Femur (tissue), 1 donor: ENCODE measurements around the gene PHACTR3.

Source experiments
- DNase-seq: peaks from one replicate; pipeline ENCODE4 v3.0.0-alpha.2; 2017

Gene PHACTR3

GRCh38 chr20:59820204-59821041 lies 216.1 kb downstream of the PHACTR3 start:
- peak; percentile 63 for DNase-seq

GRCh38 chr20:59821201-59821600 lies 216.9 kb downstream of the PHACTR3 start:
- DNase-seq: no peak

GRCh38 chr20:59821788-59822187 lies 217.4 kb downstream of the PHACTR3 start:
- DNase-seq: no peak

GRCh38 chr20:59822291-59823029 lies 218.1 kb downstream of the PHACTR3 start:
- no peak for DNase-seq

GRCh38 chr20:59823030-59823423 lies 218.7 kb downstream of the PHACTR3 start:
- no peak for DNase-seq

GRCh38 chr20:59823491-59824259 lies 219.3 kb downstream of the PHACTR3 start:
- DNase-seq: no peak

GRCh38 chr20:59824711-59825562 lies 220.6 kb downstream of the PHACTR3 start:
- no peak for DNase-seq

GRCh38 chr20:59825563-59825920 lies 221.2 kb downstream of the PHACTR3 start:
- DNase-seq: no peak

GRCh38 chr20:59825944-59826759 lies 221.8 kb downstream of the PHACTR3 start:
- DNase-seq: peak; percentile 50

GRCh38 chr20:59827138-59828056 lies 223.1 kb downstream of the PHACTR3 start:
- DNase-seq: no peak

- DNase-seq: no peak
Observed at GRCh38 chr20:59828125-59829053, 224.0 kb downstream of the PHACTR3 start.

GRCh38 chr20:59829054-59829785 lies 224.9 kb downstream of the PHACTR3 start:
- no peak for DNase-seq

- DNase-seq: no peak
Observed at GRCh38 chr20:59829786-59830664, 225.7 kb downstream of the PHACTR3 start.

- DNase-seq: no peak
Observed at GRCh38 chr20:59830665-59831023, 226.3 kb downstream of the PHACTR3 start.

GRCh38 chr20:59831024-59831915 lies 226.9 kb downstream of the PHACTR3 start:
- peak; percentile 45 for DNase-seq

GRCh38 chr20:59831916-59832270 lies 227.6 kb downstream of the PHACTR3 start:
- peak; percentile 72 for DNase-seq
